ENCODE measurements around the gene OSBPL5. TPM values are rescaled to one million over a fixed set of nuclear protein-coding genes. Genes with fewer than 3 reads are reported as not detected.
"Not testable (repeated sequence)": the region's sequence is repeated elsewhere in the genome, so short reads cannot be mapped to it uniquely, and the experiment has no call there.

Gene OSBPL5
- total RNA-seq, 1 donor from 2014 or later = 1.6 TPM

- no peak for DNase-seq (ENCODE audit: low spot score)
- Mint-ChIP-seq H3K4me3 (no peak overlapping the region), H3K9me3 (no peaks in the 10 kb centered on the region), H3K27me3 (ENCODE audit: insufficient read depth) (no peaks in the 10 kb centered on the region), H3K27ac (no peak overlapping the region), H3K36me3 (ENCODE audit: low read depth) (no peaks in the 10 kb centered on the region), H3K4me1 (ENCODE audit: low read depth) (no peaks in the 10 kb centered on the region)
- intact Hi-C loops (cut with micrococcal nuclease) = no loop called here
Measured at GRCh38 chr11:3123761-3124733, 41.1 kb downstream of the OSBPL5 start.

GRCh38 chr11:3123305-3123704 lies 41.8 kb downstream of the OSBPL5 start:
- Mint-ChIP-seq H3K27me3 (ENCODE audit: insufficient read depth) (no peaks in the 10 kb centered on the region), H3K4me1 (ENCODE audit: low read depth) (no peaks in the 10 kb centered on the region), H3K9me3 (no peaks in the 10 kb centered on the region), H3K36me3 (ENCODE audit: low read depth) (no peaks in the 10 kb centered on the region), H3K27ac (no peak overlapping the region), H3K4me3 (no peak overlapping the region)
- intact Hi-C loops (cut with micrococcal nuclease) = no loop called here
- DNase-seq (ENCODE audit: low spot score) = no peak

- Mint-ChIP-seq H3K4me1 (ENCODE audit: low read depth) (no peaks in the 10 kb centered on the region), H3K9me3 (no peaks in the 10 kb centered on the region)
Measured at GRCh38 chr11:3122775-3123201, 42.3 kb downstream of the OSBPL5 start.

GRCh38 chr11:3121931-3122774 lies 43.0 kb downstream of the OSBPL5 start:
- DNase-seq (ENCODE audit: low spot score) = no peak
- Mint-ChIP-seq H3K9me3 (no peaks in the 10 kb centered on the region), H3K4me3 (no peak overlapping the region), H3K27me3 (ENCODE audit: insufficient read depth) (peaks cover 5% of the 10 kb centered on the region), H3K27ac (no peak overlapping the region), H3K4me1 (ENCODE audit: low read depth) (no peaks in the 10 kb centered on the region), H3K36me3 (ENCODE audit: low read depth) (no peaks in the 10 kb centered on the region)
- intact Hi-C loops (cut with micrococcal nuclease) = no loop called here

More at GRCh38 chr11:3122775-3123201, 42.3 kb downstream of the OSBPL5 start:
- intact Hi-C loops (cut with micrococcal nuclease) = no loop called here
- Mint-ChIP-seq H3K27me3 (ENCODE audit: insufficient read depth) (peaks cover 3% of the 10 kb centered on the region), H3K27ac (no peak overlapping the region), H3K36me3 (ENCODE audit: low read depth) (no peaks in the 10 kb centered on the region), H3K4me3 (no peak overlapping the region)
- DNase-seq (ENCODE audit: low spot score) = no peak

- no peaks in the 10 kb centered on the region for H3K4me1 Mint-ChIP-seq (ENCODE audit: low read depth)
- no peak for DNase-seq (ENCODE audit: low spot score)
- H3K27ac Mint-ChIP-seq = no peak overlapping the region
- H3K4me3 Mint-ChIP-seq = no peak overlapping the region
- no peaks in the 10 kb centered on the region for H3K9me3 Mint-ChIP-seq
- intact Hi-C loops (cut with micrococcal nuclease) = no loop called here
- peaks cover 5% of the 10 kb centered on the region for H3K27me3 Mint-ChIP-seq (ENCODE audit: insufficient read depth)
- no peaks in the 10 kb centered on the region for H3K36me3 Mint-ChIP-seq (ENCODE audit: low read depth)
Measured at GRCh38 chr11:3121416-3121815, 43.7 kb downstream of the OSBPL5 start.

- DNase-seq (ENCODE audit: low spot score) = no peak
Measured at GRCh38 chr11:3120071-3120792, 44.9 kb downstream of the OSBPL5 start.

GRCh38 chr11:3119141-3119821 lies 45.8 kb downstream of the OSBPL5 start:
- intact Hi-C loops (cut with micrococcal nuclease) = no loop called here
- peaks cover 8% of the 10 kb centered on the region for H3K9me3 Mint-ChIP-seq
- H3K4me3 Mint-ChIP-seq = no peak overlapping the region
- H3K36me3 Mint-ChIP-seq (ENCODE audit: low read depth) = peaks cover 1% of the 10 kb centered on the region
- no peak for DNase-seq (ENCODE audit: low spot score)
- no peaks in the 10 kb centered on the region for H3K4me1 Mint-ChIP-seq (ENCODE audit: low read depth)
- peaks cover 5% of the 10 kb centered on the region for H3K27me3 Mint-ChIP-seq (ENCODE audit: insufficient read depth)
- H3K27ac Mint-ChIP-seq = no peak overlapping the region

More at GRCh38 chr11:3120071-3120792, 44.9 kb downstream of the OSBPL5 start:
- H3K4me1 Mint-ChIP-seq (ENCODE audit: low read depth) = no peaks in the 10 kb centered on the region
- H3K27ac Mint-ChIP-seq = no peak overlapping the region
- H3K9me3 Mint-ChIP-seq = peaks cover 2% of the 10 kb centered on the region
- H3K27me3 Mint-ChIP-seq (ENCODE audit: insufficient read depth) = peaks cover 5% of the 10 kb centered on the region
- intact Hi-C loops (cut with micrococcal nuclease) = no loop called here
- H3K36me3 Mint-ChIP-seq (ENCODE audit: low read depth) = no peaks in the 10 kb centered on the region
- no peak overlapping the region for H3K4me3 Mint-ChIP-seq

GRCh38 chr11:3115321-3115720 lies 49.8 kb downstream of the OSBPL5 start:
- intact Hi-C loops (cut with micrococcal nuclease) = no loop called here
- H3K36me3 Mint-ChIP-seq (ENCODE audit: low read depth) = peaks cover 1% of the 10 kb centered on the region
- H3K4me1 Mint-ChIP-seq (ENCODE audit: low read depth) = no peaks in the 10 kb centered on the region
- DNase-seq (ENCODE audit: low spot score) = no peak
- peaks cover 5% of the 10 kb centered on the region for H3K27me3 Mint-ChIP-seq (ENCODE audit: insufficient read depth)
- H3K4me3 Mint-ChIP-seq = no peak overlapping the region
- H3K9me3 Mint-ChIP-seq = peaks cover 13% of the 10 kb centered on the region
- H3K27ac Mint-ChIP-seq = no peak overlapping the region

- H3K36me3 Mint-ChIP-seq (ENCODE audit: low read depth); DNase-seq (ENCODE audit: low spot score); H3K27ac Mint-ChIP-seq; H3K4me3 Mint-ChIP-seq; H3K4me1 Mint-ChIP-seq (ENCODE audit: low read depth); intact Hi-C loops (cut with micrococcal nuclease); H3K27me3 Mint-ChIP-seq (ENCODE audit: insufficient read depth): not testable (repeated sequence)
- H3K9me3 Mint-ChIP-seq = peaks cover 13% of the 10 kb centered on the region
Measured at GRCh38 chr11:3113661-3114060, 51.4 kb downstream of the OSBPL5 start.

- Mint-ChIP-seq H3K4me1 (ENCODE audit: low read depth) (no peaks in the 10 kb centered on the region), H3K36me3 (ENCODE audit: low read depth) (peaks cover 1% of the 10 kb centered on the region), H3K4me3 (no peak overlapping the region), H3K27me3 (ENCODE audit: insufficient read depth) (no peaks in the 10 kb centered on the region), H3K9me3 (peaks cover 13% of the 10 kb centered on the region), H3K27ac (no peak overlapping the region)
- no peak for DNase-seq (ENCODE audit: low spot score)
- intact Hi-C loops (cut with micrococcal nuclease) = no loop called here
Measured at GRCh38 chr11:3111919-3112690, 53.0 kb downstream of the OSBPL5 start.

- Mint-ChIP-seq H3K4me1 (ENCODE audit: low read depth) (no peaks in the 10 kb centered on the region), H3K4me3 (no peak overlapping the region), H3K27ac (no peak overlapping the region), H3K27me3 (ENCODE audit: insufficient read depth) (no peaks in the 10 kb centered on the region), H3K9me3 (peaks cover 13% of the 10 kb centered on the region), H3K36me3 (ENCODE audit: low read depth) (peaks cover 1% of the 10 kb centered on the region)
- no peak for DNase-seq (ENCODE audit: low spot score)
- intact Hi-C loops (cut with micrococcal nuclease) = no loop called here
Measured at GRCh38 chr11:3111466-3111865, 53.6 kb downstream of the OSBPL5 start.

Data from activated T-helper 1 cell treated with anti-CD3 and anti-CD28 coated beads, Interleukin-12 subunit alpha, Interleukin-12 subunit beta, Interleukin-2, Interleukin-4 antibody, amounts not matched to agents 30 ng/mL and 10 ng/mL and 1 ng/mL, durations not matched to agents 14 hours and 24 hours and 36 hours (primary cell).